Osteoblast (primary cell): ENCODE measurements around the gene CNBD2. TPM values are rescaled to one million over a fixed set of nuclear protein-coding genes. Genes with fewer than 3 reads are reported as not detected.
A peak's percentile ranks its signal among the peaks of the same experiment; 100 is the strongest.
"Not testable (repeated sequence)": the region's sequence is repeated elsewhere in the genome, so short reads cannot be mapped to it uniquely, and the experiment has no call there.

Experiments used
- DNase-seq: peaks from one replicate; pipeline ENCODE4 v3.0.0; 2011; ENCODE audit warnings: low spot score, mixed read lengths; ENCODE audit not compliant: insufficient read length; ENCODE audit errors: missing footprints
- H2AFZ ChIP-seq: 2 replicates; pipeline ENCODE4 v1.6.0; 2011; ENCODE audit warnings: mild to moderate bottlenecking, low read length
- H3K27ac ChIP-seq: 2 replicates; pipeline ENCODE4 v1.5.1; 2011; ENCODE audit warnings: mild to moderate bottlenecking, low read depth, low read length, moderate library complexity
- H3K27me3 ChIP-seq: 2 replicates; pipeline ENCODE4 v1.6.0; 2012; ENCODE audit warnings: mild to moderate bottlenecking, control low read depth, inconsistent platforms, low read length, moderate library complexity; ENCODE audit not compliant: insufficient read depth
- H3K36me3 ChIP-seq: 2 replicates; pipeline ENCODE4 v1.5.1; 2011; ENCODE audit warnings: mild to moderate bottlenecking, low read length, control low read depth, moderate library complexity; ENCODE audit not compliant: insufficient read depth
- H3K4me1 ChIP-seq: 2 replicates; pipeline ENCODE4 v1.5.1; 2011; ENCODE audit warnings: mild to moderate bottlenecking, low read length, control low read depth, moderate library complexity; ENCODE audit not compliant: insufficient read depth
- H3K4me2 ChIP-seq: 2 replicates; pipeline ENCODE4 v1.6.0; 2011; ENCODE audit warnings: mild to moderate bottlenecking, low read length; ENCODE audit not compliant: insufficient read depth
- H3K4me3 ChIP-seq: fragments of 200-600 bp; sonication (generic); 3 replicates; pipeline ENCODE4 v1.5.1; 2012; ENCODE audit warnings: mild to moderate bottlenecking, low read length, inconsistent platforms; ENCODE audit not compliant: insufficient read depth
- H3K79me2 ChIP-seq: 2 replicates; pipeline ENCODE4 v1.6.0; 2012; ENCODE audit warnings: mild to moderate bottlenecking, low read length, control low read depth, inconsistent platforms; ENCODE audit not compliant: insufficient read depth
- H3K9me3 ChIP-seq: 2 replicates; pipeline ENCODE4 v1.5.1; 2011; ENCODE audit warnings: low read depth, low read length, control low read depth
- H4K20me1 ChIP-seq: 2 replicates; pipeline ENCODE4 v1.6.0; 2012; ENCODE audit warnings: mild to moderate bottlenecking, low read length, control low read depth; ENCODE audit not compliant: insufficient read depth
- total RNA-seq: library from RNA; depleted of rRNA; stranded (reverse); fragments of >200 nt; gene quantifications from 2 replicates; pipeline ENCODE4 v1.2.3, GENCODE V29; 2012
- TF ChIP-seq, protein P1 (sequence below): IDR thresholded peaks from 2 replicates; pipeline ENCODE4 v1.5.1; 2011; ENCODE audit warnings: mild to moderate bottlenecking, low read depth, low read length, moderate library complexity; ENCODE audit errors: extremely low read depth

The CNBD2 gene
- total RNA-seq, 1 donor: 0.72 TPM

DNA sequence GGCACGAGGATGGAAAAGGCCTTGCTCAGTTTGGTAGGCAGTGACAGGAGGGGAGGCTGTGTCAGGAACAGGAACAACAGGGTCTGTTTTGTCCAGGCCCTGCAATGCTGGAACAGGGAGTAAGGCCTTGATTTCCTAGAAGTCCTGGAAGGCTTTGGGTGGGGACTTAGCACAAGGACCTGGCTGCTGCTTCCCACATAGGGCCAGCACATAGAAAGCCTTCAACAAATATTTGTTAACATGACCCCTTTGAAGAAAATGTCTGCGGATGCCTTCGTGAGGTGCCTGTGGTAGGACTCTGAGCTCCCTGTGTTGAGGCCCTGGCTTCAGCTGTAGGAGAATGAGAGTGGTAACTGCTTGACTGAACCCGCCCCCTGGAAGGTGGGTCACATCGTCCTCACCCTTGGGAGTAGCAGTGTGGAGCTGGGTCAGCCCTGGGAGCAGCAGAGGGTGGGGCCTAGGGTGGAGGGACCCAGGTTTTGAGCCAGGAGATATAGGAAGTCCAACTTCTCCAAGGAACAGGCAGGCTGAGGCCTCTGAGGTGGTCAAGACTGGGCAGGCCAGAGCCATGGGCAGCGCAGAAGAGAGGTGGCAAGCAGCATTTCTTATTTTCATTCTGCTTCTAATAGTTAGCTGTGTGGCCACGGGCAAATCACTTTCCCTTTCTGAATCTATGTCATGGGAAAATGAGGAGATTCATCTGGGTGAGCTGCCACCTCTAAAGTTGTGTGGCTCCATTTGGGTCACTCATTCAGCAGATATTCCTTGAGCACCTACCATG is 50.0 kb downstream of the CNBD2 start:
- H3K27me3 ChIP-seq: no peaks in the 10 kb centered on the region
- DNase-seq: no peak
- peaks cover 12% of the 10 kb centered on the region for H3K4me1 ChIP-seq
- H3K36me3 ChIP-seq: no peaks in the 10 kb centered on the region
- no peaks in the 10 kb centered on the region for H3K9me3 ChIP-seq
- H3K27ac ChIP-seq: no peak overlapping the region
- TF ChIP-seq, protein P1, sequence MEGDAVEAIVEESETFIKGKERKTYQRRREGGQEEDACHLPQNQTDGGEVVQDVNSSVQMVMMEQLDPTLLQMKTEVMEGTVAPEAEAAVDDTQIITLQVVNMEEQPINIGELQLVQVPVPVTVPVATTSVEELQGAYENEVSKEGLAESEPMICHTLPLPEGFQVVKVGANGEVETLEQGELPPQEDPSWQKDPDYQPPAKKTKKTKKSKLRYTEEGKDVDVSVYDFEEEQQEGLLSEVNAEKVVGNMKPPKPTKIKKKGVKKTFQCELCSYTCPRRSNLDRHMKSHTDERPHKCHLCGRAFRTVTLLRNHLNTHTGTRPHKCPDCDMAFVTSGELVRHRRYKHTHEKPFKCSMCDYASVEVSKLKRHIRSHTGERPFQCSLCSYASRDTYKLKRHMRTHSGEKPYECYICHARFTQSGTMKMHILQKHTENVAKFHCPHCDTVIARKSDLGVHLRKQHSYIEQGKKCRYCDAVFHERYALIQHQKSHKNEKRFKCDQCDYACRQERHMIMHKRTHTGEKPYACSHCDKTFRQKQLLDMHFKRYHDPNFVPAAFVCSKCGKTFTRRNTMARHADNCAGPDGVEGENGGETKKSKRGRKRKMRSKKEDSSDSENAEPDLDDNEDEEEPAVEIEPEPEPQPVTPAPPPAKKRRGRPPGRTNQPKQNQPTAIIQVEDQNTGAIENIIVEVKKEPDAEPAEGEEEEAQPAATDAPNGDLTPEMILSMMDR: no peak
- peak overlapping the region; percentile 63 for H2AFZ ChIP-seq
- no peak overlapping the region for H3K4me2 ChIP-seq
- no peak overlapping the region for H3K4me3 ChIP-seq
- no peaks in the 10 kb centered on the region for H4K20me1 ChIP-seq
- no peaks in the 10 kb centered on the region for H3K79me2 ChIP-seq

DNA sequence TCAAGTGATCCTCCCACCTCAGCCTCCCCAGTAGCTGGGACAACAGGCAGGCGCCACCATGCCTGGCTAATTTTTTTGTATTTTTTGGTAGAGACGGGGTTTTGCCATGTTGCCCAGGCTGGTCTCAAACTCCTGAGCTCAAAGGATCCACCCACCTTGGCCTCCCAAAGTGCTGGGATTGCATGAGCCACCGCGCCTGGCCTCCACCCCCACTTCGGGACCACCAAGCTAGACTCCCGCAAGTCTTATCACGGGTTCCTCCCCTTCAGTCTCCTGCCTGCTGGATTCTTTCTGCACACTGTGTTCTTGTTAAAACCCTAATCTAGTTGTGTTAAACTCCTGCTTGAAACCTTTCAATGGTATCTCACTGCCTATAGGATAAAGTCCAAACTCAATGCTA is 57.7 kb downstream of the CNBD2 start:
- H3K27me3 ChIP-seq, H3K4me2 ChIP-seq, H3K4me1 ChIP-seq, H2AFZ ChIP-seq, H3K9me3 ChIP-seq, DNase-seq, H4K20me1 ChIP-seq, H3K4me3 ChIP-seq, H3K36me3 ChIP-seq, H3K79me2 ChIP-seq, H3K27ac ChIP-seq: not testable (repeated sequence)

DNA sequence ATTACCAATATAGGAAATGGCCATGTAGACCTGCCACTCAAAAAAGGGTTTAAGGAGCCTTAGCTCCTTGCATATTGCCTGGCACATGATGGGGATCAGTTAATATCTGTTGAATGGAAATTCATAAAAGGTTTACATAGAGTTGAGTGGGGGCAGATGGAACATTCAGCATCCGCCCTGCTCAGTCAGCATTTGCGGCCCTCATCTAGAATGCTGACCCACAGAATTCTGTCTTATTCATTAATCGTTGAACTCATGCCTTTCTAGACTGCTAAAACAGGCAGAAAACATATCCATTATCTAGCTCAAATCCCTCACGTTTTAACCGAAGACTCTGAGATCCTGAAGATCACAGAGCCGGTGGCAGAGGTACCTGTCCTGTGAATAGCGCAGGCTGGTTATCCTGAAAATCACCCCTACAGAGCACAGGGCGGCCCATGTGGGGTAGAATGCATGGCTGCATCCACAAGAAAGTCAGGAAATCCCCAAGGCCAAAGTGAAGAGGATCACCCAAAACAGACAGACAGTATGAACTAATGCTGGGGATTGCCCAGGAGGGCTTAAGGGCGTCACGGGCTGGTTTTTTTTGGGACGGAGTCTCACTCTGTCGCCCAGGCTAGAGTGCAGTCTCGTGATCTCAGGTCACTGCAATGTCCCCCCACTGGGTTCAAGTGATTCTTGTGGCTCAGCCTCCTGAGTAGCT is 59.9 kb downstream of the CNBD2 start:
- H3K9me3 ChIP-seq: no peaks in the 10 kb centered on the region
- no peak overlapping the region for H2AFZ ChIP-seq
- no peaks in the 10 kb centered on the region for H3K36me3 ChIP-seq
- H3K4me1 ChIP-seq: no peaks in the 10 kb centered on the region
- DNase-seq: no peak
- H3K4me2 ChIP-seq: no peak overlapping the region
- no peak overlapping the region for H3K27ac ChIP-seq
- TF ChIP-seq, protein P1: no peak
- peaks cover 6% of the 10 kb centered on the region for H3K27me3 ChIP-seq
- H4K20me1 ChIP-seq: no peaks in the 10 kb centered on the region
- H3K4me3 ChIP-seq: no peak overlapping the region
- no peaks in the 10 kb centered on the region for H3K79me2 ChIP-seq

DNA sequence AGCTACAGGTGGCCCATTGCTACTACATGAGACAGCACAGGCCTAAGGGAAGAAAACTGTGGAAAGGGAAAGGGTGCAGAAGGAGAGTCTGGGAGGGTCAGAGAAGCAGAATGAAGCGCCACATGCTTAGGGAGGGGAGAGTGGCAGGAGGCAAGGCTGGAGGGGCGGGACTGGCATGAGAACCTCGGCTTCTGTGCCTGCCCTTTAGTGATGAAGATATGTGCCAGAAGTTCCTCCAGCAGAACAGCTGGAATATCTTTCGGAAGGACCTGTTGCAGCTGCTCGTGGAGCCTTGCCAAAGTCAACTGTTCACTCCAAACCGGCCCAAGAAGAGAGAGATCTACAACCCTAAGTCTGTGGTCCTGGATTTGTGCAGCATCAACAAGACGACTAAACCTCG is 61.8 kb downstream of the CNBD2 start:
- no peaks in the 10 kb centered on the region for H3K79me2 ChIP-seq
- TF ChIP-seq, protein P1: no peak
- no peaks in the 10 kb centered on the region for H3K36me3 ChIP-seq
- no peak overlapping the region for H3K4me2 ChIP-seq
- no peak overlapping the region for H3K4me3 ChIP-seq
- H4K20me1 ChIP-seq: no peaks in the 10 kb centered on the region
- no peak overlapping the region for H2AFZ ChIP-seq
- H3K4me1 ChIP-seq: no peaks in the 10 kb centered on the region
- peaks cover 6% of the 10 kb centered on the region for H3K27me3 ChIP-seq
- no peaks in the 10 kb centered on the region for H3K9me3 ChIP-seq
- peak; percentile 26 for DNase-seq
- H3K27ac ChIP-seq: no peak overlapping the region
